Esophagus squamous epithelium (tissue), 5 donors: ENCODE measurements around the gene PTPRG. TPM values are rescaled to one million over a fixed set of nuclear protein-coding genes. Genes with fewer than 3 reads are reported as not detected.

Experiments
- DNase-seq: peaks from one replicate; lab custom pipeline; 2025; lab: John Stamatoyannopoulos, UW
- H3K27ac ChIP-seq, 4 donors: fragments of 200-600 bp; sonication (generic); one replicate each; pipeline ENCODE4 v1.5.1; 2016 to 2019; ENCODE audit warnings: mild to moderate bottlenecking in 1 of 4
- H3K27me3 ChIP-seq, 4 donors: fragments of 200-600 bp; sonication (generic); 1 replicate in 3 of 4; 2 replicates in 1 of 4; pipeline versions ENCODE4 v1.5.1 to v1.6.0; 2017 to 2021; ENCODE audit warnings: antibody characterized with exemption in 1 of 4
- H3K36me3 ChIP-seq, 3 donors: fragments of 200-600 bp; sonication (generic); one replicate each; pipeline ENCODE4 v1.5.1; 2016 to 2019
- H3K4me1 ChIP-seq, 3 donors: fragments of 200-600 bp; sonication (generic); one replicate each; pipeline ENCODE4 v1.5.1; 2017 to 2019
- H3K4me3 ChIP-seq, 4 donors: fragments of 200-600 bp; sonication (generic); 1 replicate in 3 of 4; 2 replicates in 1 of 4; pipeline ENCODE4 v1.5.1; 2016 to 2019; ENCODE audit warnings: mild to moderate bottlenecking in 2 of 4, moderate library complexity in 1 of 4
- H3K9me3 ChIP-seq, 3 donors: fragments of 200-600 bp; sonication (generic); one replicate each; pipeline ENCODE4 v1.5.1; 2016 to 2019
- POLR2A ChIP-seq, 4 donors: fragments of 450-650 bp; IDR thresholded peaks; one replicate each; pipeline ENCODE4 v1.6.1; 2017; ENCODE audit warnings: antibody characterized with exemption in 4 of 4, mild to moderate bottlenecking in 4 of 4, moderate library complexity in 3 of 4
- WGBS, 2 donors: methylation state at CpG; one replicate each; pipeline ENCODE4 v1.1.5; 2018; 5-methylcytosine and 5-hydroxymethylcytosine counted together
- intact Hi-C: fragments of 100-400 bp; cut with DNase I; formaldehyde crosslinking; loops from one replicate; pipeline ENCODE4 v1.15.0; 2022
- total RNA-seq, 4 donors: library from RNA; depleted of rRNA; stranded (reverse); fragments of >200 nt; gene quantifications; one replicate each; pipeline ENCODE4 v1.1.0, GENCODE V29; 2016
- TF ChIP-seq, protein P1 (sequence below), 6 experiments: fragments of 450-650 bp in 4 of 6; fragments of 200-600 bp in 2 of 6; sonication (generic) in 2 of 6; IDR thresholded peaks; one replicate each; pipeline ENCODE4 v1.5.1; 2016 to 2019; ENCODE audit warnings: antibody characterized with exemption in 6 of 6, mild to moderate bottlenecking in 4 of 6, moderate library complexity in 4 of 6
- donor health status: DM: yes; HTN: yes; CAD: no.

PTPRG gene
- total RNA-seq, 4 donors from 2014 or later: 3.7 to 42.2 (median 15.2) TPM

DNA sequence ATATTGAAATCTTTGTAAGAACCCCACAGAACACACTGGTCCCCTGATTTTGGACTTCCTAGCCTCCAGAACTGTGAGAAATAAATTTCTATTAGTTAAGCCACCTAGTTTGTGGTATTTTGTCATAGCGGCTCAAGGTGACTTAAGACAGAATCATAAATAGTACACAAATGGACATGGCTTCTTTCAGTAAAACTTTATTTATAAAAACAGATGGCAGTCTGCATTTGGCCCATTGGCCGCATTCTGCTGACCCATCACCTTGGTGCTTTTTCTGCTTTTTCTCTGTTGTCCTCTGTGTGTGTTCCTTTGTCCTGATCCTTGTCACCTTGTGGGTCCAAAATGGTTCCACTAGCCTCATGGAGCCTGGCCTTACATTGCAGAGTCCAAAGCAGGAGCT, 363.6 kb downstream of the PTPRG start:
- Histone ChIP-seq H3K27me3 (no peaks in the 10 kb centered on the region), H3K27ac (no peak overlapping the region), H3K4me3 (no peak overlapping the region), H3K36me3 (no peaks in the 10 kb centered on the region), H3K9me3 (no peaks in the 10 kb centered on the region), H3K4me1 (peaks cover 5 to 44% (median 23%) of the 10 kb centered on the region in 3 donors)
- 100% methylated on average over 2 of the region's 2 CpGs for WGBS, 2 donors
- TF ChIP-seq POLR2A (IDR thresholded peaks at IDR 0.05): no peak
- TF ChIP-seq, protein P1, sequence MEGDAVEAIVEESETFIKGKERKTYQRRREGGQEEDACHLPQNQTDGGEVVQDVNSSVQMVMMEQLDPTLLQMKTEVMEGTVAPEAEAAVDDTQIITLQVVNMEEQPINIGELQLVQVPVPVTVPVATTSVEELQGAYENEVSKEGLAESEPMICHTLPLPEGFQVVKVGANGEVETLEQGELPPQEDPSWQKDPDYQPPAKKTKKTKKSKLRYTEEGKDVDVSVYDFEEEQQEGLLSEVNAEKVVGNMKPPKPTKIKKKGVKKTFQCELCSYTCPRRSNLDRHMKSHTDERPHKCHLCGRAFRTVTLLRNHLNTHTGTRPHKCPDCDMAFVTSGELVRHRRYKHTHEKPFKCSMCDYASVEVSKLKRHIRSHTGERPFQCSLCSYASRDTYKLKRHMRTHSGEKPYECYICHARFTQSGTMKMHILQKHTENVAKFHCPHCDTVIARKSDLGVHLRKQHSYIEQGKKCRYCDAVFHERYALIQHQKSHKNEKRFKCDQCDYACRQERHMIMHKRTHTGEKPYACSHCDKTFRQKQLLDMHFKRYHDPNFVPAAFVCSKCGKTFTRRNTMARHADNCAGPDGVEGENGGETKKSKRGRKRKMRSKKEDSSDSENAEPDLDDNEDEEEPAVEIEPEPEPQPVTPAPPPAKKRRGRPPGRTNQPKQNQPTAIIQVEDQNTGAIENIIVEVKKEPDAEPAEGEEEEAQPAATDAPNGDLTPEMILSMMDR (IDR thresholded peaks at IDR 0.05): no peak
- no peak for DNase-seq
- intact Hi-C loops: no loop called here

DNA sequence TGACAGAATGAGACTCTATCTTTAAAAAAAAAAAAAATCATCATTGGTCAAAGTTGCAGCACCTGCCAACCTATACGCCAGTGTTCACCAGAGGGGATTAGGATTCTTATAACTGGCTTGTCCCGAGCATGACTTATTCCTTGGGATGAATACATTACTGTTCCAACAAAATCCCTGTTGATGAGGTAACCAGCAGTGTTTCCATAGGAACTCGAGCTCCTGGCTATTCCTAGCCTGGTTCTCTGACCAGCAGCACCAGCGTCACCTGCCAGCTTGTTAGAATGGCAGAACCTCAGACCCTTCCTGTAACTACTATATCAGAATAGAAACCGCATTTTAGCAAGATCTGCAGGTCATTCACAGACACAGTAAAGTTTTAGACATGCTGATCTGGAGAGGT, 364.4 kb downstream of the PTPRG start:
- WGBS, 2 donors: 55 to 76% methylated on average over 5 of the region's 5 CpGs
- intact Hi-C loops: no loop called here
- H3K4me3 ChIP-seq: no peak overlapping the region

DNA sequence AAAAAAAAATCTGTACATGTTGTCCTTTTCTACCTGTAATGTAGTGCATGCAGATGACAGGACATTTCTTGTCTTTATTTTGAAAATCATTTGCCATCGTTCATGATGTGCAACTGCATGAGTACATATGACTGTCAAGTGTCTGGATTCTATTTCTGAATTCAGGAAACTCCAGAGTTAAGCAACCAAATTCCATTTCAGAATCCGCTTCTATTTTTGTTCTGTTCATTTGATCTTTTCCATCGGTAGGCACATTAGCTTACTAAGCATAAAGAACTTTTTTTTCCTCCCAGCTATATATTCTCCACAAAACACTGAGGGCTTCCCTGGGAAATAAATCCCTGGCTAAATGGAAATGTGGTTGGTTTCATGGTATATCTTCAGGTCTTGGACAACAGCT, 365.6 kb downstream of the PTPRG start:
- intact Hi-C loops: no loop called here
- H3K27ac ChIP-seq: peak overlapping the region in 3 of 4 donors; percentile 22 to 63 (median 47)
- H3K27me3 ChIP-seq: no peaks in the 10 kb centered on the region
- peaks cover 5 to 44% (median 23%) of the 10 kb centered on the region in 3 donors for H3K4me1 ChIP-seq
- TF ChIP-seq, protein P1 (IDR thresholded peaks at IDR 0.05): no peak
- no peak for TF ChIP-seq POLR2A (IDR thresholded peaks at IDR 0.05)
- WGBS, 2 donors: 35 to 39% methylated on average over 3 of the region's 3 CpGs
- no peak overlapping the region for H3K4me3 ChIP-seq
- no peak for DNase-seq
- H3K36me3 ChIP-seq: no peaks in the 10 kb centered on the region
- H3K9me3 ChIP-seq: no peaks in the 10 kb centered on the region

More for the DNA sequence above, 364.4 kb downstream of the PTPRG start:
- Histone ChIP-seq H3K36me3 (no peaks in the 10 kb centered on the region), H3K9me3 (no peaks in the 10 kb centered on the region), H3K4me1 (peaks cover 5 to 44% (median 23%) of the 10 kb centered on the region in 3 donors), H3K27me3 (no peaks in the 10 kb centered on the region), H3K27ac (no peak overlapping the region)
- DNase-seq: no peak
- no peak for TF ChIP-seq POLR2A (IDR thresholded peaks at IDR 0.05)
- TF ChIP-seq, protein P1 (IDR thresholded peaks at IDR 0.05): no peak

DNA sequence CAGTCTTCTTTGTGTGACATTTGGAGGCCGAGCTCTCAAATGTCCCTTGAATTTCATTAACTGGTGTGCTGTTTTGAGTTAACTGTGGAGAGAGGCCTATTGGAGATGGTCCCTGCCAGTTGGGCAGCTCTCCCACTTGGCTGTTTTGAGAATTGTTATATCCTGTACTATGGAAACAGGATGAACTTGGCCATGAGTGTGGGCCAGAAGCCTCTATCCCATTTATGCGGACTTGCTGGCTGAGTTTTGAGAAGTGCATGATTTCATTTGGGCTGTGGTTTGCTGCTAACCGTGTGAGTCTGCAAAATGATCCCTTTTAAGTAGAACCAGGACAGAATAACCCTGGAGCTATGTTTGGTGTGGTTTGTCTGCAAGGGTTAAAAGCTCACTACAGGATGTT, 366.0 kb downstream of the PTPRG start:
- WGBS, 2 donors: 26 to 39% methylated on average over 3 of the region's 3 CpGs
- peak overlapping the region in 3 of 4 donors; percentile 22 to 63 (median 47) for H3K27ac ChIP-seq
- no peak for DNase-seq
- no peaks in the 10 kb centered on the region for H3K27me3 ChIP-seq
- no peak for TF ChIP-seq POLR2A (IDR thresholded peaks at IDR 0.05)
- TF ChIP-seq, protein P1 (IDR thresholded peaks at IDR 0.05): no peak
- intact Hi-C loops: no loop called here
- no peak overlapping the region for H3K4me3 ChIP-seq
- H3K4me1 ChIP-seq: peaks cover 5 to 44% (median 23%) of the 10 kb centered on the region in 3 donors
- H3K9me3 ChIP-seq: no peaks in the 10 kb centered on the region
- H3K36me3 ChIP-seq: no peaks in the 10 kb centered on the region

DNA sequence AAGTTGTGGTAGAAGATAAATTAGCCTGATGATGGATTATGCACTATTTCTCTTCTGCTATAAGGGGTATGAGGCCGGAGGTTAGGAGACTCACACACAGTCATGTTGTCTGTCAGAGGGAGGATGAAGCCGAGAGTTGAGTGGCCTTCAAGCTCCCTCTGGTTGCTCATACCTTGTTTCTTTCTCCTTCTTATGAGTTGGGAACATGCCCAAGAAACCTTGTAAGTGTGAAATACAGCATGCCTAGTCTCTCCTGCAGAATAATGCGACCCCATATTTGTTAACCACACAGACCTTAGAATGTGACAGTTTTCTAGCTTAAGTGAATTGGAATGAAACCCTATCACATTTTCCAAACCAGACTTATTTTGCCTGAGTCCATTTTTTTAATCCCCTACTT, 366.7 kb downstream of the PTPRG start:
- 60 to 66% methylated on average over 3 of the region's 3 CpGs for WGBS, 2 donors
- peaks cover 5 to 44% (median 23%) of the 10 kb centered on the region in 3 donors for H3K4me1 ChIP-seq

More for the DNA sequence above, 366.7 kb downstream of the PTPRG start:
- no peak for TF ChIP-seq POLR2A (IDR thresholded peaks at IDR 0.05)
- TF ChIP-seq, protein P1 (IDR thresholded peaks at IDR 0.05): no peak
- Histone ChIP-seq H3K36me3 (no peaks in the 10 kb centered on the region), H3K27me3 (no peaks in the 10 kb centered on the region), H3K9me3 (no peaks in the 10 kb centered on the region), H3K4me3 (no peak overlapping the region), H3K27ac (peak overlapping the region in 2 of 4 donors; percentile 47 to 63)
- DNase-seq: no peak
- intact Hi-C loops: no loop called here
